ENCODE measurements around the gene VCPKMT. TPM values are rescaled to one million over a fixed set of nuclear protein-coding genes. Genes with fewer than 3 reads are reported as not detected.

The VCPKMT gene
- polyA plus RNA-seq, 1 donor (not counting 4 experiments of a cell fraction or from before 2014, with no cell fraction given), result 9.4 TPM

DNA sequence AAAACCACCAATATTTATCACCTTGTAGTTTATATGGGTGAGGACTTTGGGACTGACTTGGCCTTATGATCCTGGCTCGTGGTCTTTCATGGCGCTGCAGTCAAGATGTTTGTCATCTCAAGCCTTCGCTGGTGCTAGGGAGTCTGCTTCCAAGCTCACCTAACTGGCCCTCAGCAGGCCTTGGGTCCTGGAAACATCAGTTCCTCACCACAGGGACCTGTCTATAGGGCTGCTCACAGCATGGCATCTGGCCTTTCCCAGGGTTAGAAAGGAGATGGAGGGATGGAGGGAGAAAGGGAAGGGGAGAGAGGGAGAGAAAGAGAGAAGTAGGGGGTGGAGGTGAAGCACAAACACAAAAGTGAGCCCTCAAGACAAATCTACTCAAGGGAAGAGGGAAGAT is 31.7 kb downstream of the VCPKMT start:
- dilution Hi-C loops (cut with MboI; ENCODE audit: extremely low pct_ligation_motif_present, low sequenced_read_pairs), result no loop called here
- H3K36me3 ChIP-seq (ENCODE audit: control insufficient read depth in 2 of 2, extremely low read depth in 1 of 2, insufficient read depth in 2 of 2, low read length in 2 of 2), result no peaks in the 10 kb centered on the region
- no peak overlapping the region for H3K4me2 ChIP-seq (ENCODE audit: control insufficient read depth, extremely low read depth, insufficient read depth, low read depth, low read length)
- H3K27ac ChIP-seq (ENCODE audit: control insufficient read depth, insufficient read depth, low read length), result no peak overlapping the region
- no peaks in the 10 kb centered on the region for H3K27me3 ChIP-seq (ENCODE audit: control insufficient read depth, extremely low read depth, insufficient read depth, low read length)
- peaks cover 24% of the 10 kb centered on the region for H3K4me1 ChIP-seq (ENCODE audit: control insufficient read depth, extremely low read depth, insufficient read depth, low read length)
- FAIRE-seq (no peak), DNase-seq (ENCODE audit: low read depth, low spot score) (no peak)
- H3K4me3 ChIP-seq (ENCODE audit: control insufficient read depth in 2 of 3, extremely low read depth in 1 of 3, insufficient read depth in 2 of 3, low read depth in 1 of 3, low read length in 3 of 3), result no peak overlapping the region
- no peak for TF ChIP-seq EZH2 (IDR thresholded peaks at IDR 0.05; ENCODE audit: low read length)
- TF ChIP-seq, protein P1, sequence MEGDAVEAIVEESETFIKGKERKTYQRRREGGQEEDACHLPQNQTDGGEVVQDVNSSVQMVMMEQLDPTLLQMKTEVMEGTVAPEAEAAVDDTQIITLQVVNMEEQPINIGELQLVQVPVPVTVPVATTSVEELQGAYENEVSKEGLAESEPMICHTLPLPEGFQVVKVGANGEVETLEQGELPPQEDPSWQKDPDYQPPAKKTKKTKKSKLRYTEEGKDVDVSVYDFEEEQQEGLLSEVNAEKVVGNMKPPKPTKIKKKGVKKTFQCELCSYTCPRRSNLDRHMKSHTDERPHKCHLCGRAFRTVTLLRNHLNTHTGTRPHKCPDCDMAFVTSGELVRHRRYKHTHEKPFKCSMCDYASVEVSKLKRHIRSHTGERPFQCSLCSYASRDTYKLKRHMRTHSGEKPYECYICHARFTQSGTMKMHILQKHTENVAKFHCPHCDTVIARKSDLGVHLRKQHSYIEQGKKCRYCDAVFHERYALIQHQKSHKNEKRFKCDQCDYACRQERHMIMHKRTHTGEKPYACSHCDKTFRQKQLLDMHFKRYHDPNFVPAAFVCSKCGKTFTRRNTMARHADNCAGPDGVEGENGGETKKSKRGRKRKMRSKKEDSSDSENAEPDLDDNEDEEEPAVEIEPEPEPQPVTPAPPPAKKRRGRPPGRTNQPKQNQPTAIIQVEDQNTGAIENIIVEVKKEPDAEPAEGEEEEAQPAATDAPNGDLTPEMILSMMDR (optimal IDR thresholded peaks at IDR 0.05 in 1 of 3, IDR thresholded peaks at IDR 0.05 in 1 of 3, conservative IDR thresholded peaks at IDR 0.05 in 1 of 3; ENCODE audit: extremely low read depth in 1 of 3, insufficient read depth in 2 of 3, low read length in 3 of 3), result no peak
- no peak overlapping the region for H3K9ac ChIP-seq (ENCODE audit: control insufficient read depth, extremely low read depth, insufficient read depth, low read length)
- H4K20me1 ChIP-seq (ENCODE audit: control insufficient read depth, extremely low read depth, insufficient read depth, low read length), result no peaks in the 10 kb centered on the region
- H3K9me1 ChIP-seq (ENCODE audit: control insufficient read depth, extremely low read depth, insufficient read depth, low read length), result no peaks in the 10 kb centered on the region
- H3K79me2 ChIP-seq (ENCODE audit: control insufficient read depth, insufficient read depth, low read length), result no peaks in the 10 kb centered on the region
- no peaks in the 10 kb centered on the region for H3K9me3 ChIP-seq (ENCODE audit: control insufficient read depth, low read depth, low read length)
- H2AFZ ChIP-seq (ENCODE audit: control insufficient read depth, low read length), result no peak overlapping the region

DNA sequence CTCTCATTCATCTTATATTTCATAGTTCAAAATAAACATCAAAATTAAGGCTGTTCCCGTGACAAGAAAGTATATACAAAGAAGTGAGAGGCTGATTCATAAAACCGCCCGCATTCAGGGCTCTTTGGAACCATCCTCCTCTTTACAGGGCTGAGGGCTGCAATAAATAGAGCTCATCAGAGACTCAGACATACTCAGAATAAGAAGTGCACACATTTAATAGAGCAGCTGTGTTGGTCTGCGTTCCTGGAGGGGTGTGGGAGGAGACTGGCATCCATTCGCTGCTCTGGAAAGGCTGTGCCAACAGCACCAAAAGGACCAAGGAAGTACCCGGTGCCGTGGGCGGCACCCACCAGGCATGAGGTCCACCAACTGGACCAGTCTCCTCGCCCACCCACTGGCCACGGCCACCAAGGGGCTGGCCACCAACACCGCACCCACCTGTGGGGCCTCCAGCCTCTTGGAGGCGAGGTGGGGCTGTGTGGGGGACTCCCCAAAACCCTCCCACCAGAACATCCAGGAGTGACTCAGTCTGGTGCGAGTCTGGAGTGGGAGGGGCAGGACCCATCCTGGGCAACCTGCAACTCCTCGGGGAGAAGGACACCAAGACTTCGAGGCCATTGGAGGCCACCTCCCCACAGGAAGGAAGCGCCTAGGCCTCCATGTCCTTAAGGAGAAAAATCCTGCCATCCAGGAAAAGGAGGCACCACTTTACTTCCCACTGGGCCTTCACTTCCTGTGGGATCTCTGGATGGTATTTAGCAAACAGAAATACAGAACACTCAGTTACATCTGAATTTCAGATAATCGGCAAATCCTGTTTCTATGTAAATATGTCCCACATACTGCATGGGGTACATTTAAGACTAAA is 32.7 kb downstream of the VCPKMT start:
- H3K9me3 ChIP-seq (ENCODE audit: control insufficient read depth, low read depth, low read length), result no peaks in the 10 kb centered on the region
- no peak overlapping the region for H2AFZ ChIP-seq (ENCODE audit: control insufficient read depth, low read length)
- FAIRE-seq, result no peak

More for the DNA sequence above, 32.7 kb downstream of the VCPKMT start:
- H3K4me2 ChIP-seq (ENCODE audit: control insufficient read depth, extremely low read depth, insufficient read depth, low read depth, low read length), result no peak overlapping the region
- DNase-seq (ENCODE audit: low read depth, low spot score), result no peak
- no peaks in the 10 kb centered on the region for H3K9me1 ChIP-seq (ENCODE audit: control insufficient read depth, extremely low read depth, insufficient read depth, low read length)
- H3K36me3 ChIP-seq (ENCODE audit: control insufficient read depth in 2 of 2, extremely low read depth in 1 of 2, insufficient read depth in 2 of 2, low read length in 2 of 2), result no peaks in the 10 kb centered on the region
- dilution Hi-C loops (cut with MboI; ENCODE audit: extremely low pct_ligation_motif_present, low sequenced_read_pairs), result no loop called here
- no peaks in the 10 kb centered on the region for H3K79me2 ChIP-seq (ENCODE audit: control insufficient read depth, insufficient read depth, low read length)
- no peak overlapping the region for H3K4me3 ChIP-seq (ENCODE audit: control insufficient read depth in 2 of 3, extremely low read depth in 1 of 3, insufficient read depth in 2 of 3, low read depth in 1 of 3, low read length in 3 of 3)
- TF ChIP-seq, protein P1 (optimal IDR thresholded peaks at IDR 0.05 in 1 of 3, IDR thresholded peaks at IDR 0.05 in 1 of 3, conservative IDR thresholded peaks at IDR 0.05 in 1 of 3; ENCODE audit: extremely low read depth in 1 of 3, insufficient read depth in 2 of 3, low read length in 3 of 3), result no peak
- no peak for TF ChIP-seq EZH2 (IDR thresholded peaks at IDR 0.05; ENCODE audit: low read length)
- peaks cover 24% of the 10 kb centered on the region for H3K4me1 ChIP-seq (ENCODE audit: control insufficient read depth, extremely low read depth, insufficient read depth, low read length)
- H3K27me3 ChIP-seq (ENCODE audit: control insufficient read depth, extremely low read depth, insufficient read depth, low read length), result no peaks in the 10 kb centered on the region
- peak overlapping the region; percentile 94 for H3K27ac ChIP-seq (ENCODE audit: control insufficient read depth, insufficient read depth, low read length)
- no peaks in the 10 kb centered on the region for H4K20me1 ChIP-seq (ENCODE audit: control insufficient read depth, extremely low read depth, insufficient read depth, low read length)
- no peak overlapping the region for H3K9ac ChIP-seq (ENCODE audit: control insufficient read depth, extremely low read depth, insufficient read depth, low read length)
